RWPE1 (cell line): Measurements from ENCODE around the gene ANKRD28.

ENCODE experiments used
- CTCF ChIA-PET: fragments of 350-600 bp; sonication (Branson Sonifier 250); formaldehyde crosslinking; extraction: SDS; loops from one replicate; lab custom pipeline; 2021; lab: Yijun Ruan, JAX
- POLR2A ChIA-PET: fragments of 400-600 bp; formaldehyde crosslinking; extraction: SDS; loops from one replicate; lab custom pipeline; 2020; ENCODE audit warnings: antibody characterized with exemption; ENCODE audit not compliant: low non-redundant PET; lab: Yijun Ruan, JAX
- DNase-seq: peaks from one replicate; pipeline ENCODE4 v3.0.0; 2012; ENCODE audit warnings: low spot score
- H3K27ac ChIP-seq: fragments of 450-650 bp; 2 replicates; pipeline ENCODE4 v1.5.1; 2017
- TF ChIP-seq, protein P1 (sequence below): fragments of 450-650 bp; conservative IDR thresholded peaks from 2 replicates; pipeline ENCODE4 v1.5.1; 2017; ENCODE audit warnings: low read depth, mild to moderate bottlenecking

Gene ANKRD28

GRCh38 chr3:15731024-15731423 is 66.8 kb downstream of the ANKRD28 start:
- no peak overlapping the region for H3K27ac ChIP-seq
- no peak for DNase-seq
- ChIA-PET POLR2A (no interaction called here), CTCF (interaction anchor here (0.6 to 0.7 kb wide), 3 partner anchors 95 to 1687 kb away, joined by 3 read pairs; no protein-coding TSS in a partner anchor)
- TF ChIP-seq, protein P1, sequence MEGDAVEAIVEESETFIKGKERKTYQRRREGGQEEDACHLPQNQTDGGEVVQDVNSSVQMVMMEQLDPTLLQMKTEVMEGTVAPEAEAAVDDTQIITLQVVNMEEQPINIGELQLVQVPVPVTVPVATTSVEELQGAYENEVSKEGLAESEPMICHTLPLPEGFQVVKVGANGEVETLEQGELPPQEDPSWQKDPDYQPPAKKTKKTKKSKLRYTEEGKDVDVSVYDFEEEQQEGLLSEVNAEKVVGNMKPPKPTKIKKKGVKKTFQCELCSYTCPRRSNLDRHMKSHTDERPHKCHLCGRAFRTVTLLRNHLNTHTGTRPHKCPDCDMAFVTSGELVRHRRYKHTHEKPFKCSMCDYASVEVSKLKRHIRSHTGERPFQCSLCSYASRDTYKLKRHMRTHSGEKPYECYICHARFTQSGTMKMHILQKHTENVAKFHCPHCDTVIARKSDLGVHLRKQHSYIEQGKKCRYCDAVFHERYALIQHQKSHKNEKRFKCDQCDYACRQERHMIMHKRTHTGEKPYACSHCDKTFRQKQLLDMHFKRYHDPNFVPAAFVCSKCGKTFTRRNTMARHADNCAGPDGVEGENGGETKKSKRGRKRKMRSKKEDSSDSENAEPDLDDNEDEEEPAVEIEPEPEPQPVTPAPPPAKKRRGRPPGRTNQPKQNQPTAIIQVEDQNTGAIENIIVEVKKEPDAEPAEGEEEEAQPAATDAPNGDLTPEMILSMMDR, result no peak

DNA sequence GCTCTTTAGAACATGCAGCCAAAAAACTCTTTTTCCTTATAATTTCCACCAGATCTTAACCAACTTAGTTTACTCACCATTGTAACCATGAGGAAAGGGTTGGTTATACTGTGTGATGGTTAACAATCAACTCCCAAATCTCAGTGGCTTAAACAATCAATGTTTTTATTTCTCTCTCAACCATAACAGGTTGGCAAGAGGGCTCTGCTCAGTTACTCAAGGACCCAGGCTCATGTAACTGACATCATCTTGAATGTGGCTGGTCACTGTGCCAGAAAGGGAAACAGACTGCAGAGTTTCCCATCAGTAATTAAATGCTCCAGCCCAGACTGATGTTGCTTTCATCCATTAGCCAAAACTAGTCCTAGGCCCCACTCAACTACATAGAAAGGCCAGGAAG is 69.0 kb downstream of the ANKRD28 start:
- POLR2A ChIA-PET, result no interaction called here

GRCh38 chr3:15726881-15727280 is 70.9 kb downstream of the ANKRD28 start:
- no peak overlapping the region for H3K27ac ChIP-seq
- ChIA-PET CTCF (interaction anchor here (0.7 kb wide), 1 partner anchor 378 kb away, joined by 3 read pairs; no protein-coding TSS in a partner anchor), POLR2A (no interaction called here)
- TF ChIP-seq, protein P1, result no peak
- DNase-seq, result no peak

More for the DNA sequence above, 69.0 kb downstream of the ANKRD28 start:
- no peak overlapping the region for H3K27ac ChIP-seq
- CTCF ChIA-PET, result no interaction called here
- no peak for DNase-seq
- TF ChIP-seq, protein P1, result no peak

GRCh38 chr3:15726043-15726442 is 71.7 kb downstream of the ANKRD28 start:
- peak overlapping the region; percentile 76 for H3K27ac ChIP-seq
- POLR2A ChIA-PET, result no interaction called here
- DNase-seq, result peak; percentile 1
- TF ChIP-seq, protein P1, result no peak
- CTCF ChIA-PET, result no interaction called here

GRCh38 chr3:15724446-15724845 is 73.3 kb downstream of the ANKRD28 start:
- POLR2A ChIA-PET, result no interaction called here
- no peak overlapping the region for H3K27ac ChIP-seq
- CTCF ChIA-PET, result interaction anchor here (0.6 kb wide), 1 partner anchor 87 kb away, joined by 3 read pairs; no protein-coding TSS in a partner anchor
- TF ChIP-seq, protein P1, result no peak
- DNase-seq, result no peak

DNA sequence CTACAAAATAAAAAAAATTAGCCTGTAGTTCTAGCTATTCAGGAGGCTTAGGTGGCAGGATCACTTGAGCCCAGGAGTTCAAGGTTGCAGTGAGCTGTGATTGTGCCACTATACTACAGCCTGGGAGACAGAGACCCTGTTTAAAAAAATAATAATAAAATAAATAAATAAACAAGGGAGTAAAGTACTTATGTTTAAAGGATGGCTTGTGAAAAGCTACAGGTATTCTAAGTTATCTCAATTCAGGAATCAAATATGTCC is 74.2 kb downstream of the ANKRD28 start:
- ChIA-PET POLR2A (no interaction called here), CTCF (no interaction called here)
- no peak for DNase-seq
- H3K27ac ChIP-seq, result no peak overlapping the region
- TF ChIP-seq, protein P1, result no peak
